Liver (tissue), 9 donors: ENCODE data around the gene MELK. TPM values are rescaled to one million over a fixed set of nuclear protein-coding genes. Genes with fewer than 3 reads are reported as not detected.

ENCODE experiments used
- DNase-seq: peaks from one replicate; pipeline ENCODE4 v3.0.0-alpha.2; 2017; ENCODE audit warnings: low spot score
- H3K27ac ChIP-seq, 2 donors: one replicate each; pipeline ENCODE4 v1.7.0; 2013; ENCODE audit warnings: inconsistent platforms in 2 of 2, low read length in 2 of 2, control low read depth in 1 of 2, low read depth in 1 of 2, mild to moderate bottlenecking in 1 of 2
- H3K27me3 ChIP-seq, 4 donors: one replicate each; pipeline versions ENCODE4 v1.6.1 to v1.7.0; 2013; ENCODE audit warnings: low read length in 3 of 4, inconsistent platforms in 1 of 4, mild to moderate bottlenecking in 1 of 4, moderate library complexity in 1 of 4; ENCODE audit not compliant: control insufficient read depth in 4 of 4, insufficient read depth in 4 of 4
- H3K36me3 ChIP-seq, 4 donors: one replicate each; pipeline versions ENCODE4 v1.6.1 to v1.7.0; 2013; ENCODE audit warnings: low read length in 3 of 4, mild to moderate bottlenecking in 3 of 4, low read depth in 1 of 4, moderate library complexity in 1 of 4; ENCODE audit not compliant: control insufficient read depth in 4 of 4, insufficient read depth in 3 of 4
- H3K4me1 ChIP-seq, 4 donors: one replicate each; pipeline versions ENCODE4 v1.6.1 to v1.7.0; 2013; ENCODE audit warnings: low read length in 3 of 4, mild to moderate bottlenecking in 3 of 4, moderate library complexity in 1 of 4; ENCODE audit not compliant: control insufficient read depth in 4 of 4, insufficient read depth in 4 of 4
- H3K4me3 ChIP-seq, 3 donors: one replicate each; pipeline versions ENCODE4 v1.6.1 to v1.7.0; 2013; ENCODE audit warnings: low read length in 3 of 3, control low read depth in 1 of 3, low read depth in 1 of 3, mild to moderate bottlenecking in 1 of 3
- H3K9ac ChIP-seq, 2 donors: one replicate each; pipeline ENCODE4 v1.7.0; 2013; ENCODE audit warnings: low read length in 2 of 2, mild to moderate bottlenecking in 2 of 2, moderate library complexity in 2 of 2, control low read depth in 1 of 2, low read depth in 1 of 2
- H3K9me3 ChIP-seq, 4 donors: one replicate each; pipeline versions ENCODE4 v1.6.1 to v1.7.0; 2013; ENCODE audit warnings: low read length in 3 of 4; ENCODE audit not compliant: control insufficient read depth in 4 of 4
- EGR1 ChIP-seq, 2 donors: IDR thresholded peaks; 2 replicates each; pipeline ENCODE4 v1.6.1; 2016 to 2018; ENCODE audit warnings: antibody characterized with exemption in 2 of 2, low read depth in 2 of 2
- FOXA1 ChIP-seq: IDR thresholded peaks from 2 replicates; pipeline ENCODE4 v1.6.1; 2016; ENCODE audit warnings: antibody characterized with exemption
- FOXA2 ChIP-seq: IDR thresholded peaks from 2 replicates; pipeline ENCODE4 v1.6.1; 2016; ENCODE audit warnings: antibody characterized with exemption
- GABPA ChIP-seq, 2 donors: IDR thresholded peaks in 1 of 2; conservative IDR thresholded peaks in 1 of 2; 2 replicates each; pipeline ENCODE4 v1.6.1; 2016; ENCODE audit warnings: antibody characterized with exemption in 2 of 2, mild to moderate bottlenecking in 1 of 2, moderate library complexity in 1 of 2
- HNF4A ChIP-seq, 2 donors: conservative IDR thresholded peaks; 2 replicates each; pipeline ENCODE4 v1.6.1; 2016; ENCODE audit warnings: antibody characterized with exemption in 2 of 2, mild to moderate bottlenecking in 2 of 2
- HNF4G ChIP-seq: IDR thresholded peaks from 2 replicates; pipeline ENCODE4 v1.6.1; 2016; ENCODE audit warnings: antibody characterized with exemption
- JUND ChIP-seq, 2 donors: IDR thresholded peaks; 2 replicates each; pipeline ENCODE4 v1.6.1; 2016; ENCODE audit warnings: antibody characterized with exemption in 2 of 2
- NR2F2 ChIP-seq: IDR thresholded peaks from 2 replicates; pipeline ENCODE4 v1.6.1; 2016; ENCODE audit warnings: antibody characterized with exemption
- RAD21 ChIP-seq, 2 donors: IDR thresholded peaks; 2 replicates each; pipeline ENCODE4 v1.6.1; 2016; ENCODE audit warnings: antibody characterized with exemption in 2 of 2, mild to moderate bottlenecking in 2 of 2
- RXRA ChIP-seq, 2 donors: IDR thresholded peaks; 2 replicates each; pipeline ENCODE4 v1.6.1; 2017 to 2018; ENCODE audit warnings: antibody characterized with exemption in 2 of 2, mild to moderate bottlenecking in 1 of 2
- SP1 ChIP-seq: IDR thresholded peaks from 2 replicates; pipeline ENCODE4 v1.6.1; 2018; ENCODE audit warnings: antibody characterized with exemption, mild to moderate bottlenecking
- TAF1 ChIP-seq: conservative IDR thresholded peaks from 2 replicates; pipeline ENCODE4 v1.6.1; 2016; ENCODE audit warnings: antibody characterized with exemption, mild to moderate bottlenecking
- YY1 ChIP-seq: IDR thresholded peaks from 2 replicates; pipeline ENCODE4 v1.6.1; 2016; ENCODE audit warnings: antibody characterized with exemption, mild to moderate bottlenecking
- WGBS: extraction: QIAGEN DNeasy Blood & Tissue Kit; methylation state at CpG from one replicate; pipeline ENCODE4 v1.1.7; 2013; 5-methylcytosine and 5-hydroxymethylcytosine counted together
- polyA plus RNA-seq, 2 donors: library from polyadenylated mRNA; stranded (reverse) in 1 of 2; unstranded in 1 of 2; fragments of 200-250 nt in 1 of 2; fragments of >200 nt in 1 of 2; fragmentation: Nextera tagmentation in 1 of 2; extraction: Ambion mirVana in 1 of 2; gene quantifications; one replicate each; pipeline versions ENCODE4 v1.2.1 to v1.2.3, GENCODE V29; 2013 to 2015
- total RNA-seq, 2 donors: library from RNA; depleted of rRNA; stranded (reverse); fragments of >200 nt; gene quantifications; one replicate each; pipeline ENCODE4 v1.2.3, GENCODE V29; 2014
- TF ChIP-seq, protein P1 (sequence below): IDR thresholded peaks from 2 replicates; pipeline ENCODE4 v1.6.1; 2016; ENCODE audit warnings: antibody characterized with exemption
- TF ChIP-seq, protein P2 (sequence below): IDR thresholded peaks from 2 replicates; pipeline ENCODE4 v1.6.1; 2016; ENCODE audit warnings: antibody characterized with exemption
- TF ChIP-seq, protein P3 (sequence below): IDR thresholded peaks from 2 replicates; pipeline ENCODE4 v1.6.1; 2016; ENCODE audit warnings: antibody characterized with exemption
- TF ChIP-seq, protein P4 (sequence below): fragments of 150-350 bp; IDR thresholded peaks from 2 replicates; pipeline ENCODE4 v1.5.1; 2017; ENCODE audit warnings: improper control_type of control experiment, low read depth, low read length; ENCODE audit not compliant: missing input control
- TF ChIP-seq, protein P5 (sequence below): IDR thresholded peaks from 2 replicates; pipeline ENCODE4 v1.6.1; 2016; ENCODE audit warnings: antibody characterized with exemption, mild to moderate bottlenecking
- donor health status: healthy.
- donor health status: healthy.
- donor health status: healthy.
- donor health status: healthy.
- donor health status: healthy.

MELK gene
- total and polyA plus RNA-seq, 4 donors: 0.08 to 19.5 (median 1.0) TPM

DNA sequence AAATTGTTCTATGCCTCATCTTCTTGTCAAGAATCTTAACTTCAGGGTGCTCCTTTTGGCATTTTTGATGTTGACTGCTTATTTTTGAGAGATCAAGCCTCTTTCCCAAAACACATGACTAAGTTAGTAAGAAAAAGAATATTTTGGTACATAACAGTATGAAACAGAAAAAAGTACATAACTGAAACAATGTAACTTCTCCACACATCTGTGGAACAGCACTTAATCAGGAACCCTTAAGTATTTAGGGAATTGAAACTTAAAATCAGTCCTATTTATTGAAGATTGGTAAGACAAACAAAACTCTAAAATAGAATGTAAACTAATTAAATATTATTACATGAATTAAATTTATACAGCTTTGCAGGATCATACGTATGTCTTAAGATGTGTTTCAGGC is 103.4 kb downstream of the MELK start:
- no peak for DNase-seq
- no peaks in the 10 kb centered on the region for H3K36me3 ChIP-seq
- H3K9ac ChIP-seq: no peak overlapping the region
- no peaks in the 10 kb centered on the region for H3K4me1 ChIP-seq
- 98% methylated on average over 1 of the region's 1 CpG for WGBS
- H3K27ac ChIP-seq: no peak overlapping the region
- no peaks in the 10 kb centered on the region for H3K9me3 ChIP-seq
- TF ChIP-seq YY1: no peak
- no peak for TF ChIP-seq GABPA (IDR thresholded peaks at IDR 0.05 in 1 of 2, conservative IDR thresholded peaks at IDR 0.05 in 1 of 2)
- TF ChIP-seq, protein P1, sequence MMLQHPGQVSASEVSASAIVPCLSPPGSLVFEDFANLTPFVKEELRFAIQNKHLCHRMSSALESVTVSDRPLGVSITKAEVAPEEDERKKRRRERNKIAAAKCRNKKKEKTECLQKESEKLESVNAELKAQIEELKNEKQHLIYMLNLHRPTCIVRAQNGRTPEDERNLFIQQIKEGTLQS: no peak
- TF ChIP-seq SP1: no peak
- TF ChIP-seq HNF4A (conservative IDR thresholded peaks at IDR 0.05): no peak
- H3K27me3 ChIP-seq: no peaks in the 10 kb centered on the region
- H3K4me3 ChIP-seq: no peak overlapping the region

DNA sequence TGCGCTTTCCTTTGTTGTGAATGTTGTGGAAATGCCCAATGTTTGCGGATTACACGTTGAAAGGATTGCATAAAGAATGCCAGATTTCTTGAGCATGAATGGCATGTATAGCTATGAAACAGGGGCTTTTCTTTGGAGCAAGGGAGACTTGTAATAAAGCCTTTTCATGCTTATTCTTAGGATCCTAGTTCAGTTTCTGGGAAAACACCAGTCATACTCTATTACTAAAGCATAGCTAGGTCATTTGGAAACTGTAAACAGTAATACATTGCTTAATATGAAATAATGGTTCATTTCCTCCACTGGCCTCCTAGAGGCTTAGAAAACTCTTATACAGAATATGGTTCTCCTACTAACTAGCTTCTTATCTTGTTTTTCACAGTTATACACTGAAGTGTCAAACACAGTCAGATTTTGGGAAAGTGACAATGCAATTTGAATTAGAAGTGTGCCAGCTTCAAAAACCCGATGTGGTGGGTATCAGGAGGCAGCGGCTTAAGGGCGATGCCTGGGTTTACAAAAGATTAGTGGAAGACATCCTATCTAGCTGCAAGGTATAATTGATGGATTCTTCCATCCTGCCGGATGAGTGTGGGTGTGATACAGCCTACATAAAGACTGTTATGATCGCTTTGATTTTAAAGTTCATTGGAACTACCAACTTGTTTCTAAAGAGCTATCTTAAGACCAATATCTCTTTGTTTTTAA is 104.2 kb downstream of the MELK start:
- 94% methylated on average over 8 of the region's 8 CpGs for WGBS
- H3K36me3 ChIP-seq: no peaks in the 10 kb centered on the region
- no peak overlapping the region for H3K4me3 ChIP-seq
- H3K27me3 ChIP-seq: no peaks in the 10 kb centered on the region
- H3K27ac ChIP-seq: no peak overlapping the region
- H3K4me1 ChIP-seq: no peaks in the 10 kb centered on the region
- H3K9ac ChIP-seq: no peak overlapping the region
- DNase-seq: no peak
- TF ChIP-seq JUND (IDR thresholded peaks at IDR 0.05) (no peak), NR2F2 (no peak), FOXA2 (no peak), RXRA (IDR thresholded peaks at IDR 0.05) (no peak), RAD21 (IDR thresholded peaks at IDR 0.05) (no peak), EGR1 (IDR thresholded peaks at IDR 0.05; ENCODE audit: low read depth in 2 of 2) (no peak), SP1 (no peak), HNF4G (no peak), YY1 (no peak), HNF4A (conservative IDR thresholded peaks at IDR 0.05) (no peak), GABPA (IDR thresholded peaks at IDR 0.05 in 1 of 2, conservative IDR thresholded peaks at IDR 0.05 in 1 of 2) (no peak), TAF1 (no peak), FOXA1 (no peak)
- TF ChIP-seq, protein P2, sequence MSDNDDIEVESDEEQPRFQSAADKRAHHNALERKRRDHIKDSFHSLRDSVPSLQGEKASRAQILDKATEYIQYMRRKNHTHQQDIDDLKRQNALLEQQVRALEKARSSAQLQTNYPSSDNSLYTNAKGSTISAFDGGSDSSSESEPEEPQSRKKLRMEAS: no peak
- TF ChIP-seq, protein P3, sequence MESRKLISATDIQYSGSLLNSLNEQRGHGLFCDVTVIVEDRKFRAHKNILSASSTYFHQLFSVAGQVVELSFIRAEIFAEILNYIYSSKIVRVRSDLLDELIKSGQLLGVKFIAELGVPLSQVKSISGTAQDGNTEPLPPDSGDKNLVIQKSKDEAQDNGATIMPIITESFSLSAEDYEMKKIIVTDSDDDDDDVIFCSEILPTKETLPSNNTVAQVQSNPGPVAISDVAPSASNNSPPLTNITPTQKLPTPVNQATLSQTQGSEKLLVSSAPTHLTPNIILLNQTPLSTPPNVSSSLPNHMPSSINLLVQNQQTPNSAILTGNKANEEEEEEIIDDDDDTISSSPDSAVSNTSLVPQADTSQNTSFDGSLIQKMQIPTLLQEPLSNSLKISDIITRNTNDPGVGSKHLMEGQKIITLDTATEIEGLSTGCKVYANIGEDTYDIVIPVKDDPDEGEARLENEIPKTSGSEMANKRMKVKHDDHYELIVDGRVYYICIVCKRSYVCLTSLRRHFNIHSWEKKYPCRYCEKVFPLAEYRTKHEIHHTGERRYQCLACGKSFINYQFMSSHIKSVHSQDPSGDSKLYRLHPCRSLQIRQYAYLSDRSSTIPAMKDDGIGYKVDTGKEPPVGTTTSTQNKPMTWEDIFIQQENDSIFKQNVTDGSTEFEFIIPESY: no peak
- TF ChIP-seq, protein P1: no peak
- TF ChIP-seq, protein P4, sequence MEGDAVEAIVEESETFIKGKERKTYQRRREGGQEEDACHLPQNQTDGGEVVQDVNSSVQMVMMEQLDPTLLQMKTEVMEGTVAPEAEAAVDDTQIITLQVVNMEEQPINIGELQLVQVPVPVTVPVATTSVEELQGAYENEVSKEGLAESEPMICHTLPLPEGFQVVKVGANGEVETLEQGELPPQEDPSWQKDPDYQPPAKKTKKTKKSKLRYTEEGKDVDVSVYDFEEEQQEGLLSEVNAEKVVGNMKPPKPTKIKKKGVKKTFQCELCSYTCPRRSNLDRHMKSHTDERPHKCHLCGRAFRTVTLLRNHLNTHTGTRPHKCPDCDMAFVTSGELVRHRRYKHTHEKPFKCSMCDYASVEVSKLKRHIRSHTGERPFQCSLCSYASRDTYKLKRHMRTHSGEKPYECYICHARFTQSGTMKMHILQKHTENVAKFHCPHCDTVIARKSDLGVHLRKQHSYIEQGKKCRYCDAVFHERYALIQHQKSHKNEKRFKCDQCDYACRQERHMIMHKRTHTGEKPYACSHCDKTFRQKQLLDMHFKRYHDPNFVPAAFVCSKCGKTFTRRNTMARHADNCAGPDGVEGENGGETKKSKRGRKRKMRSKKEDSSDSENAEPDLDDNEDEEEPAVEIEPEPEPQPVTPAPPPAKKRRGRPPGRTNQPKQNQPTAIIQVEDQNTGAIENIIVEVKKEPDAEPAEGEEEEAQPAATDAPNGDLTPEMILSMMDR: no peak
- TF ChIP-seq, protein P5, sequence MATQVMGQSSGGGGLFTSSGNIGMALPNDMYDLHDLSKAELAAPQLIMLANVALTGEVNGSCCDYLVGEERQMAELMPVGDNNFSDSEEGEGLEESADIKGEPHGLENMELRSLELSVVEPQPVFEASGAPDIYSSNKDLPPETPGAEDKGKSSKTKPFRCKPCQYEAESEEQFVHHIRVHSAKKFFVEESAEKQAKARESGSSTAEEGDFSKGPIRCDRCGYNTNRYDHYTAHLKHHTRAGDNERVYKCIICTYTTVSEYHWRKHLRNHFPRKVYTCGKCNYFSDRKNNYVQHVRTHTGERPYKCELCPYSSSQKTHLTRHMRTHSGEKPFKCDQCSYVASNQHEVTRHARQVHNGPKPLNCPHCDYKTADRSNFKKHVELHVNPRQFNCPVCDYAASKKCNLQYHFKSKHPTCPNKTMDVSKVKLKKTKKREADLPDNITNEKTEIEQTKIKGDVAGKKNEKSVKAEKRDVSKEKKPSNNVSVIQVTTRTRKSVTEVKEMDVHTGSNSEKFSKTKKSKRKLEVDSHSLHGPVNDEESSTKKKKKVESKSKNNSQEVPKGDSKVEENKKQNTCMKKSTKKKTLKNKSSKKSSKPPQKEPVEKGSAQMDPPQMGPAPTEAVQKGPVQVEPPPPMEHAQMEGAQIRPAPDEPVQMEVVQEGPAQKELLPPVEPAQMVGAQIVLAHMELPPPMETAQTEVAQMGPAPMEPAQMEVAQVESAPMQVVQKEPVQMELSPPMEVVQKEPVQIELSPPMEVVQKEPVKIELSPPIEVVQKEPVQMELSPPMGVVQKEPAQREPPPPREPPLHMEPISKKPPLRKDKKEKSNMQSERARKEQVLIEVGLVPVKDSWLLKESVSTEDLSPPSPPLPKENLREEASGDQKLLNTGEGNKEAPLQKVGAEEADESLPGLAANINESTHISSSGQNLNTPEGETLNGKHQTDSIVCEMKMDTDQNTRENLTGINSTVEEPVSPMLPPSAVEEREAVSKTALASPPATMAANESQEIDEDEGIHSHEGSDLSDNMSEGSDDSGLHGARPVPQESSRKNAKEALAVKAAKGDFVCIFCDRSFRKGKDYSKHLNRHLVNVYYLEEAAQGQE: no peak
- peaks cover 0 to 6% (median 0%) of the 10 kb centered on the region in 4 donors for H3K9me3 ChIP-seq
